ENCODE results near the gene FGG.
A peak's percentile ranks its signal among the peaks of the same experiment; 100 is the strongest.

FGG gene

GRCh38 chr4:154625971-154626370, 13.5 kb upstream of the FGG start:
- no peaks in the 10 kb centered on the region; the same call in 1 of the 2 replicates for H3K27me3 ChIP-seq (replicated peaks; ENCODE audit: control insufficient read depth, insufficient read depth, low read length)
- H3K4me3 ChIP-seq (replicated peaks; ENCODE audit: low read depth, low read length): no peak overlapping the region
- TF ChIP-seq, protein P1, sequence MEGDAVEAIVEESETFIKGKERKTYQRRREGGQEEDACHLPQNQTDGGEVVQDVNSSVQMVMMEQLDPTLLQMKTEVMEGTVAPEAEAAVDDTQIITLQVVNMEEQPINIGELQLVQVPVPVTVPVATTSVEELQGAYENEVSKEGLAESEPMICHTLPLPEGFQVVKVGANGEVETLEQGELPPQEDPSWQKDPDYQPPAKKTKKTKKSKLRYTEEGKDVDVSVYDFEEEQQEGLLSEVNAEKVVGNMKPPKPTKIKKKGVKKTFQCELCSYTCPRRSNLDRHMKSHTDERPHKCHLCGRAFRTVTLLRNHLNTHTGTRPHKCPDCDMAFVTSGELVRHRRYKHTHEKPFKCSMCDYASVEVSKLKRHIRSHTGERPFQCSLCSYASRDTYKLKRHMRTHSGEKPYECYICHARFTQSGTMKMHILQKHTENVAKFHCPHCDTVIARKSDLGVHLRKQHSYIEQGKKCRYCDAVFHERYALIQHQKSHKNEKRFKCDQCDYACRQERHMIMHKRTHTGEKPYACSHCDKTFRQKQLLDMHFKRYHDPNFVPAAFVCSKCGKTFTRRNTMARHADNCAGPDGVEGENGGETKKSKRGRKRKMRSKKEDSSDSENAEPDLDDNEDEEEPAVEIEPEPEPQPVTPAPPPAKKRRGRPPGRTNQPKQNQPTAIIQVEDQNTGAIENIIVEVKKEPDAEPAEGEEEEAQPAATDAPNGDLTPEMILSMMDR (IDR thresholded peaks at IDR 0.05; ENCODE audit: insufficient read depth, low read length, poor library complexity, severe bottlenecking): no peak
- H3K36me3 ChIP-seq (ENCODE audit: control insufficient read depth, insufficient read depth, low read length): no peaks in the 10 kb centered on the region
- DNase-seq (ENCODE audit: extremely low read depth, insufficient read length): no peak

GRCh38 chr4:154623995-154624394, 11.5 kb upstream of the FGG start:
- Histone ChIP-seq H3K36me3 (ENCODE audit: control insufficient read depth, insufficient read depth, low read length) (no peaks in the 10 kb centered on the region), H3K27me3 (replicated peaks; ENCODE audit: control insufficient read depth, insufficient read depth, low read length) (no peaks in the 10 kb centered on the region; the same call in 1 of the 2 replicates), H3K4me3 (replicated peaks; ENCODE audit: low read depth, low read length) (no peak overlapping the region)
- DNase-seq (ENCODE audit: extremely low read depth, insufficient read length): no peak
- TF ChIP-seq, protein P1 (IDR thresholded peaks at IDR 0.05; ENCODE audit: insufficient read depth, low read length, poor library complexity, severe bottlenecking): no peak

GRCh38 chr4:154623436-154623835, 11.0 kb upstream of the FGG start:
- H3K4me3 ChIP-seq (replicated peaks; ENCODE audit: low read depth, low read length): no peak overlapping the region
- DNase-seq (ENCODE audit: extremely low read depth, insufficient read length): no peak
- TF ChIP-seq, protein P1 (IDR thresholded peaks at IDR 0.05; ENCODE audit: insufficient read depth, low read length, poor library complexity, severe bottlenecking): no peak
- no peaks in the 10 kb centered on the region for H3K36me3 ChIP-seq (ENCODE audit: control insufficient read depth, insufficient read depth, low read length)
- no peaks in the 10 kb centered on the region; the same call in 1 of the 2 replicates for H3K27me3 ChIP-seq (replicated peaks; ENCODE audit: control insufficient read depth, insufficient read depth, low read length)

GRCh38 chr4:154622598-154622997, 10.1 kb upstream of the FGG start:
- DNase-seq (ENCODE audit: extremely low read depth, insufficient read length): no peak
- H3K4me3 ChIP-seq (replicated peaks; ENCODE audit: low read depth, low read length): no peak overlapping the region
- no peaks in the 10 kb centered on the region for H3K36me3 ChIP-seq (ENCODE audit: control insufficient read depth, insufficient read depth, low read length)
- TF ChIP-seq, protein P1 (IDR thresholded peaks at IDR 0.05; ENCODE audit: insufficient read depth, low read length, poor library complexity, severe bottlenecking): peak; percentile 65
- no peaks in the 10 kb centered on the region; the same call in 1 of the 2 replicates for H3K27me3 ChIP-seq (replicated peaks; ENCODE audit: control insufficient read depth, insufficient read depth, low read length)

- TF ChIP-seq, protein P1 (IDR thresholded peaks at IDR 0.05; ENCODE audit: insufficient read depth, low read length, poor library complexity, severe bottlenecking): no peak
- no peaks in the 10 kb centered on the region for H3K36me3 ChIP-seq (ENCODE audit: control insufficient read depth, insufficient read depth, low read length)
- no peak for DNase-seq (ENCODE audit: extremely low read depth, insufficient read length)
These were observed 7.7 kb upstream of the FGG start for GRCh38 chr4:154620111-154620510.

GRCh38 chr4:154618708-154619315, 6.4 kb upstream of the FGG start:
- TF ChIP-seq, protein P1 (IDR thresholded peaks at IDR 0.05; ENCODE audit: insufficient read depth, low read length, poor library complexity, severe bottlenecking): peak; percentile 72
- H3K36me3 ChIP-seq (ENCODE audit: control insufficient read depth, insufficient read depth, low read length): no peaks in the 10 kb centered on the region

More at GRCh38 chr4:154620111-154620510, 7.7 kb upstream of the FGG start:
- no peaks in the 10 kb centered on the region for H3K27me3 ChIP-seq (replicated peaks; ENCODE audit: control insufficient read depth, insufficient read depth, low read length)
- no peak overlapping the region for H3K4me3 ChIP-seq (replicated peaks; ENCODE audit: low read depth, low read length)

More at GRCh38 chr4:154618708-154619315, 6.4 kb upstream of the FGG start:
- no peaks in the 10 kb centered on the region for H3K27me3 ChIP-seq (replicated peaks; ENCODE audit: control insufficient read depth, insufficient read depth, low read length)
- no peak for DNase-seq (ENCODE audit: extremely low read depth, insufficient read length)
- no peak overlapping the region for H3K4me3 ChIP-seq (replicated peaks; ENCODE audit: low read depth, low read length)
